Activated CD4-positive, alpha-beta T cell treated with anti-CD3 and anti-CD28 coated beads, Interleukin-2, amount 50 U/mL, for 1 hour (primary cell): ENCODE data around the gene AATK.

Experiments
- DNase-seq: peaks from one replicate; pipeline ENCODE4 v3.0.0-alpha.2; 2020

AATK gene

DNA sequence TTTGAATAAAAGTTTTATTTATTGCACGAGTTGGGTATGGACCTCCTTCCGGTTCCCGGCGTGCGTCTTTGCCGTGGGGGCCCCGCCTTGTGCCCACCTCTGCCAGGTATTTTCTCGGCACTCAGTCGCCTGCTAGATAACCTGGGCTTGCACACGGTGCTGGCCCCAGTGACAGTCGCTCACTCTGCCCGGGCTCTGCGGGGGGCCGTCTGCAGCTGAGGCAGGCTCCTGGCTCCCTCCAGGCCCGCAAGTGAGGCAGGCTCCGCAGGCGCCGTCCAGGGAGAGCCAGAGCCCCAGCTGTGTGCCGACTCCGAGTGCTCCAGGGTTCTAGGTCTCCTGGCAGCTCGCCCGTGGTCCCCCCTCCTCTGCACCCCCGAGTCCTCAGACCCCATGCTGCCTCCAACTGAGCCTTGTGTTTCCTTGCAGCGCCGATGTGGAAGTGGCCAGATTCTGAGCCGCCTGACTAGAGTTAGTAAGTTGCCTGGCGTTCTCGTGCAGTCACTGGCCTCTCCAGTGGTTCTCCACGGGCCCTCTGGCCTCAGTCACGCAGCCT is 55.5 kb downstream of the AATK start:
- no peak for DNase-seq

DNA sequence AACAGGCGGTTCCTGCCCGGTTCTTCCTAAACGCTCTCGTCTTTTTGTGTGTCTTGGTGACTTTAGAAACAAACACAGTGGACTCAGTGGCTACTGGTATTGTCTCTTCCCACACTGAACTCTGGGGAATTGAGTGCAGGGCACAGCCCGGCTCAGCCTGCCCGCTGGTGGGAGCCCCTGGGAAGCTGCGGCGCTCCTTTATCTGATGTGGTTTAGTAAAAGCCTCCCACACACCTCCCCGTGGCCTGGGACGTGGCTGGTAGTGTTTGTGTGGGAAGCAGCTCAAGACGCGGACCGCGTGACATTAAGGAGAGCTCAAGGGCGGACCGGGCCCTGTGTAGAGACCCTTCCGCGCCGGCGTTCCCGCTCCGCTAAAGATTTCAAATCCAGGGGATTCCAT is 56.1 kb downstream of the AATK start:
- DNase-seq: no peak

DNA sequence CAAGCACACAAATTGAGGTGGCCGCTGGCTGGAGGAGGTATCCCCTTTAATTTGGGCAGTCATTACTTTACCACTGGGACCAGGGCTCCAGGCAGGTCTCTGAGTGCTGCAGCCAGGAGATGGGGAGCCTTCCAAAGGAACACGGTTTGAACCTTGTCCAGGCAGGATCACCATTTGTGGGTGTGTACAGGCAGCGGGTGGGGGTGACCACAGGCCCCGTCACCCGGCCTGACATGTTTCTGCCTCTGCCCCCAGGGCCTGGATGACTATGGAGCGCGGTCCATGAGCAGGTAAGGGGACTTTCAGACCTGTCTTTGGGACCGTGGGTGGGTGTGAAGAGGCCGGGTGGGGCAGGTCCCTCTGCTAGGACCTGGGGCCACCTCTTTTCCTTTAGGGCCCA is 57.8 kb downstream of the AATK start:
- no peak for DNase-seq

DNA sequence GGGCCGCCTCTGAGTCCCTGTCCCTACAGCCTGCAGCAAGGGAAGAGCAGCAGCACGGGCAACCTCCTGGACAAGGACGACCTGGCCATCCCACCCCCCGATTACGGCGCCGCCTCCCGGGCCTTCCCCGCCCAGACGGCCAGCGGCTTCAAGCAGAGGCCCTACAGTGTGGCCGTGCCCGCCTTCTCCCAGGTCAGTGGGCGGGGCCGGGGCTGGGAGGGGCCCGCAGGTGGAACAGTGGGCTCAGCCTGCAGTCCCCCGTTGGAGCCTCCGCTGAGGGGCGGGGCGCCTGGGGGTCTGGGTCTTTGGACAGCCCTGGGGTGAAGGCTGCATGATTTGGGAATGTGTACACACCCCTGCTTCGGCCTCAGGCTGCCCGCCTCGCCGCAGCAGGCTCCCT is 59.3 kb downstream of the AATK start:
- DNase-seq: no peak

DNA sequence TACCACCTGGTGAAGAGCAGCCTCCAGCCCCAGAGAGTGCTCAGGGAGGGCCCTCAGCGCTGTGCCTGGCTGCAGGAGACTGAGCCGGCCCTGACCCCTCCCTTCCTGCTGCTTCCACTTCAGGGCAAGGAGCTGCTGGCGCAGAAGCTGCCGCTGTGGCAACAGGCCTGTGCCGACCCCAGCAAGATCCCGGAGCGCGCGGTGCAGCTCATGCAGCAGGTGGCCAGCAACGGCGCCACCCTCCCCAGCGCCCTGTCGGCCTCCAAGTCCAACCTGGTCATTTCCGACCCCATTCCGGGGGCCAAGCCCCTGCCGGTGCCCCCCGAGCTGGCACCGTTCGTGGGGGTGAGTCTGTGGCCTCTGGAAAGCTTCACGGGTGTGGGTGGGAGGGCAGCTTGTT is 62.6 kb downstream of the AATK start:
- DNase-seq: no peak

DNA sequence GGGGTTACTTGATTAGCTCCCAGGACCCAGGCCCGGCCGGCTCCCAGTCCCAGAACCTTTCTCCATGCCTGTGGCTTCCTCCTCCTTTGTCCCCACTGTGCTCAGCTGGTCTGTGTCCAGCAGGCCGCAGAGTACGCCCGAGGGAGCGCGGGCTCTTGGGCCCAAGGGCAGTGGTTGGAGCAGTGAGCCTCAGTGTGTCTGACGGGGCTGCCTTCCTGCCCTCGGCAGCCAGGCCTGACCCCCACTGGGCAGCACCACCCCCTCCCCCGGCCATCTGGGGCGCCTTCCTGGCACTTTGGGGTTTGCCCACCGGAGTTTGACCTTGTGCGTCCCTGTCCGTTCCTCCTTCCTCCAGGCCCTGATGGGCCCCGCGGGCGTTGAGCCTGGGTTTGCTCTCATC is 63.2 kb downstream of the AATK start:
- DNase-seq: no peak

DNA sequence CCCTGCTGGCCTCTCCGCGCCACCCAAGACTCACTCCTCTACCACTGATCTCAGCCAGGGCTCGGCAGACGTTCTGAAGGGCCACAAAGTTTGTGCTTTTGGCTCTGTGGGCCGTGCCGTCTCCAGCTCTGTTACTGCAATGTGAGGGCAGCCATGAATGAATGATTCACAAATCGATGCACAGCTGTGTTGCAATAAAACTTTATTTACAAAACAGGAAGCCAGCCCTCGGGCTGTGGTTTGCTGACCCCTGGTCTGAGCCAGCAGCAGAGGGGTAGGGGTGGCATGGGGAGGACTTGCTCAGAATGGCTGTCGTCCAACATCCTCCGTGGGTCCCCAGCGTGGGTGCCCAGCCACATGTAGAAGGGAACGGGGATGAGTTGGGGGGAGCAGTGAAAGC is 63.7 kb downstream of the AATK start:
- no peak for DNase-seq

DNA sequence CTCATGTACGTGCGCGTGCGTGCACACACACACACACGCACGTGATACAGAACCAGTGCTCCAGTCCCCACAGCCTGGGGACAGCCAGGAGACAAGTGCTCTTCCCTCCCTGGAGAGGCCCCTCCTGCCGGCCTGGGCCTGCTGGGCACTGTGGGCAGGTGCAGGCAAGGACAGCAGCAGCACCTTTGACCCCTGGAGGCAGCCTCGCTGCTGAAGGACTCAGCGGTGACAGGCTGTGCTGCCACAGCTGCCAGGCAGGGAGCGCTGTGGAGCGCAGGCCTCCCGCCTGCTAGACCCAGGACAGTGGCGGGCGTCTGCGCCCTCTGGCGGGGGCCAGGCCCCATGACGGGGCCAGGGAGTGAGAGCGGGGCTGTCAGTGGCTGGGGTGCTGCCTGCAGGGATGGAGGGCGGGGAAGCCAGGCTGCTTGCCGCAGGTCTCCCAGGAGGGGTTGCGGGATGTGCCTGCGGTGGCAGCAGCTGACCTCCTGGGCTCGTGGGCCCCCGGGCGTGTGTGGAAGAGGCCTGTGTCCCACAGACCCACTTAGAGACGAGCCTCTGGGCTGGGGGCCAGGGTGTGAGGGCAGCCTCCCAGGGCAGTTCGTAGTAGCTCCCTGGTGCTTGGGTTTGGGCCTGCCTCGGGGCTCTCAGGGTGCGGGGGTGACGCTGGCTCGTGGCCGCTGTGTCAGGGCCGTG is 64.3 kb downstream of the AATK start:
- peak; percentile 87 for DNase-seq

DNA sequence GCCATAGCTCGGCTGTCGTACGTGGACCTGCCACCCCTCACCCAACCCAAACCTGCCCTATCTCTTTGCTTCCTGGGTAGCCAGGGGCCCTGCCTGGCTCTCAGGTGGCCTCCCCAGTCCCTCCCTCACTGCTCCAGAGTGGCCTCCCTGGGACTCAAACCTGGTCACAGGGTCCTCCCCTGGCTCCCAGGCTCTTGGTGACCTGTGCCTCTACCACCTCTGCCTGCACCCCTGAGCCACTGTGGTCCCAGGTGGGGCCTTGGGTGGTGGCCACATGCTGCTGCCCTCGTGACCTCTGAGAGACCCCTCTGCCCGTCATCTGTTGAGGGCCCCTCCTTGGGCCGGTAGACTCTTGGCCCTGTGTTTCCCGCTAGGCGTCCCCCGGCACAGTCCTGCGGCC is 65.4 kb downstream of the AATK start:
- no peak for DNase-seq

DNA sequence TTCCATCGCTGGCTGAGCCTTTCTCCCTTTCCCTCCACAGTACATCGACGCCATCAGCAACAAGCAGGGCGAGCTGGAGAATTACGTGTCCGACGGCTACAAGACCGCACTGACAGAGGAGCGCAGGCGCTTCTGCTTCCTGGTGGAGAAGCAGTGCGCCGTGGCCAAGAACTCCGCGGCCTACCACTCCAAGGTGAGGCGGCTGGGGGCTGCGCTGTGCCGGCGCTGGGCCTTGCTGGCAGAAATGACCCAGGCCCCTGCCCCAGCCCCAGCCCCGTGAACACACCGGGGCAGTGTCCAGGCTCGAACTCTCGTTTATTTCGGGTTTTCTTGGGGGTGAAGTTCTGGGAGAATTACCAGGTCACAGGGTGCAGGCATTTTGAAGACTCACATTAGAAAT is 66.1 kb downstream of the AATK start:
- no peak for DNase-seq

DNA sequence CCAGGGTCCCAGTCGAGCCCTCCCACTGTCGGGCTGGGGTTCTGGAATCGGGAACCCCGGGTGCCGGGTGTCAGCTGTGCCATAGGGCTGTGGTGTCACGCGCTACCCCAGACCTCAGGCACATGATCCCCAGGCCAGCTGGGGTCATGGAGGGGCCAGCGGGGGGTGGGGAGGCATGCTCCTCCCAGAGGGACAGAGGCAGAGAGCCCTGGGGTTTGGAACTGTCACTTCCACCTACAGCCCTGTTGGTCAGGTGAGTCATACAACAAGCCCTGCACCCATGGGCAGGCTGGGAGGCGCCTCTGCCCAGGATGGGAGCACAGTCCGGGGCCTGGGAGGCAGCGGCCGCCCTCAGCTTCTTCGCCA is 68.1 kb downstream of the AATK start:
- no peak for DNase-seq

DNA sequence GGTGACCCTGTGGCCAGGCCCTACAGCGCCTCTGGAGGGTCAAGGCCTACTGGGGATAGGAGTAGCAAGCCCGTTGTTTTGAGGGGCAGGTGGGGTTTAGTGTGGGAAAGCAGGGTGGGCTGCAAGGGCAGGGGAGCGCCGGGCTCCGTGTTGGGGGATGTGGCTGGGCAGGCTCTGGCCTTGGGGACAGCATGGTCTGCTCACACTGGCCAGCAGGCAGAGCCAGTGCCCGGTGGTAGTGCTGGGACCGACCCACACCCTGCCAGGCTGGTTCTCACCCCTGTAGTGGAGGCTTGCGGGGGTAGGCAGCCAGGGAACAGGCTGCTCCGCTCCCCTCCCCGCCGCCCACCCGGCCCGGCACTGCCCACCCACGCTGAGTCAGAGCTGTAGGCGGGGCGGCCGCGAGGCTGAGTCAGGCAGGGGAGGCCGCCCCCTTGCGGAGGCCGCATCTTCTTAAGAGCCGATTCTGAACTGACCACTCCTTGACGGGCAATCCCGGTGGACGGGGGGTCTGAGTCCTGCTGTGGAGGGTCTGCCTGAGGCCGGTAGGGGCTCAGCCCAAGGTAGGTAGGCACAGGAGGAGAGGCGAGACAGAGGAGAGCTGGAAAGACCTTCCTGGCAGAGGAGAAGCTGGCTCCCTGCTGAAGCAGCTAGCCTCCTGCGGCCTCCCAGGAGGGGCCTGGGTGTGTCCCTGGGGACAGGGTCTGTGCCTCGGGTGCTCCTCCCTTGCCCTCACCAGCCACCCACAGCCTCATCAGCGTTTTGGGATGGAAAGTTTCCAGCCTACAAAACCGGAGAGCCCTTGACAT is 68.7 kb downstream of the AATK start:
- DNase-seq: peak; percentile 47

DNA sequence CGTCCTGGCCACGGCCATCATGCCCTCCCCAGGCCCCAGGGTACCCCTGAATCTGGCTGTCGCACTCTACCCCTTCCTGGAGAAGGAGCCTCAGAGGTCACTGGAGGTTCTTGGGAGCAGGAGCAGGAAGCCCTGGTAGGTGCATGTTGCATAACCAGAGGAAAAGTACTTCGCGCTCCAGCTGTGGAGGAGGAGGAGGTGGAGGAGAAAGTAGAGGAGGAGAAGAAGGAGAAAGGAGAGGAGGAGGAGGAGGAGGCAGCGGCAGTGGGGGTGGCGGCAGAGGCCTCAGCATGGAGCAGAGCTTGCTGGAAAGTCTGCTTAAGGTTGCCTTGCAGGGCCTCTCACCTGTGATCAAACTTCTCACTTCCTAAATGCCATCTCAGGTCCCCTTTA is 69.3 kb downstream of the AATK start:
- DNase-seq: no peak

DNA sequence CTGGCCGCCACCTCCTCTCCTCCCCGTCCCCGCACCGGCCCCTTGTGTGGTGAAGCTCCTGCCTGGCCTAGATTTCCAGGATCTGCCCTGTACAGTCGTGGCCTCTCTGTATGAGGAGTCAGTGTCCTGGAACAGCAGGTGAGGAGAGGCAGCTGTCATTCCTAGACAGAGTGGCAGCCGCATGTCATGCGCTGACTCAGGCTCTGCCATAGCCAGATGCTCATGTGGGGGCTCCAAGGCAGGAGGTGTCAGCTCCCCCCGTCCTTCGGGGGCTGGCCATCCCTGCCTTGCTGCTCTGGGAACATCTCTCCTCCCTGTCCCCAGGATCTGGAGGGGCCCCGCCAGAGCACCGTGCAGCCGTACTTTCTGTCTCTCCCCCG is 70.6 kb downstream of the AATK start:
- peak; percentile 32 for DNase-seq

DNA sequence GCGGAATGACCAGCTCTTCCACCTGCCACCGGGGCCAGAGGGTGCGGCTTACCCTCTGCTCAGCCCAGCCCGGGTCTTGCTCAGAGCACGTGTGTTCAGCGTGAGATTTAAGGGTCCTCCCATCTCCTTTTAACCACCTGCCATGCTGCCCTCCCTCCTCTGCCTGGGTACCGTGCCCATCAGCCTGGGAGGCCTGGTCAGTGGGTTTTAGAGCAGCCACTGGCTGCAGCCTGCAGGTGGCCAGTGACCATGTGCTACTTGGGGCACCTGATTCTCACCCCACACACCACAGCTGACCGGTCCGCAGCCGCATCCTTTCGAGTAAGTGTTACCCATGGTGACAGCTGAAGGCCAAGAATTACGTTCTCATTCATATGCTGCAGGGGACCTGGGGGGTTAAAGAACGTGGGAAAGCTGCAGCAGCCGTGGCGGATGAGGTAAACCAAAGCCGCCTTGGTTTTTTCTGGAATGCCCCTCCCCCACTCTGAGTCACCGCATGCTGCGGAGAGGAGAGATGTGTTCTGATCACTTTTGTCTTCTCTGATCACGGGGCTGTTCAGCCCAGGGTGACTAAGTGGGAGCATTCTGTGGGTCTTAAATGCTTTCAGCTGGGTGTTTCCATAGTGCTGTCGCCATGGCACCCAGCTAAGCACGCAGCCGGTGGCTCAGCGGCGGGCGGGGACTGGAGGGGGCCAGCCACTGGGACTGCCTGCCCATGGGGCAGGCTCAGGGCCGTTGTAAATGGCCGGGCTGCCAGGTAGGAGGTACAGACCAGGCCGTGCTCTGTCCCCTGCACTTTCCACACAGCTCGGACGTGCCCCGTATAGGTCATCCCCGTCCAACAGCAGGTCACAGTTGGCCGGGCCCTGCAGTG is 71.3 kb downstream of the AATK start:
- DNase-seq: peak; percentile 87

DNA sequence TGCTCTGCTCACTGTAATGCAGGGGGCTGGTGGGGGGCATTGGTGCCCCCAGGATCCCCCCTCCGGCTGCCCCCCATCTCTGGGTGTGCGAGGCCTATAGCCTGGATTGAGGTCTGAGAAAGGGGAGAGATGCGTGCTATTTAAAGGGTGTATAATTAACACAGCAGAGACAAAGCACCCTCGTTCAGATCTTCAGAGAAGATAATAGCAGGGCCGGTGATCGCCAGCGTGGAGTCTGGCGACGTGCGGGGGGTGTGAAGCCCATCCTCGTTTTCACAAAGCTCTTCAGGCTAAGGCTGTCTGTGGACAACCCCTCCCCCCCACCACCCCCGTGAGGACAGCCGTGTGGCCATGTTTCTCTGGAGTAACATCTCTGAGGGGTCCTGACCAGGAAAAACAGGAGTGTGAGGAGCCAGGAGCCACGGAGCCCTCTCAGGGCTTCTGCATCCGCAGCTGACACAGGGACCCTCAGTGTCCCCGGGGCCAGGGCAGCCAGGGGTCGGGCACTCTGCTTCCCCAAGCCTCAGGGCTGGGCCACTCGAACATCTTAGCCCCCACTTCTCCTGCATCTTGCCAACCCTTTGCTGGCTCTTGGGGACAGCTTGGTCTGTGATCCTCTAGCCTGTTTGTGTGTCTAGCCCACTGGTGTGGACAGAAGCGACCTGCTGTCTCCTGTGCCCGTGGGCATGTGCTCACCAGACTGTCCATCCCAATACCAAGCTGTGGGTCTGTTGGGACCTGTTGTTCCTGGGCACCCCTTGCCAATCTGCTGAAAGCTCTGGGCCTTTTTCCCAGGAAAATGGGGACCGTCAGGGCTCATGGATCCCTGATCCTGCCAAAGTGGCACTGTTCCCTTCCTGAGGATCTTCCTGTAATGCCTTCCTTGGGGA is 72.2 kb downstream of the AATK start:
- no peak for DNase-seq

DNA sequence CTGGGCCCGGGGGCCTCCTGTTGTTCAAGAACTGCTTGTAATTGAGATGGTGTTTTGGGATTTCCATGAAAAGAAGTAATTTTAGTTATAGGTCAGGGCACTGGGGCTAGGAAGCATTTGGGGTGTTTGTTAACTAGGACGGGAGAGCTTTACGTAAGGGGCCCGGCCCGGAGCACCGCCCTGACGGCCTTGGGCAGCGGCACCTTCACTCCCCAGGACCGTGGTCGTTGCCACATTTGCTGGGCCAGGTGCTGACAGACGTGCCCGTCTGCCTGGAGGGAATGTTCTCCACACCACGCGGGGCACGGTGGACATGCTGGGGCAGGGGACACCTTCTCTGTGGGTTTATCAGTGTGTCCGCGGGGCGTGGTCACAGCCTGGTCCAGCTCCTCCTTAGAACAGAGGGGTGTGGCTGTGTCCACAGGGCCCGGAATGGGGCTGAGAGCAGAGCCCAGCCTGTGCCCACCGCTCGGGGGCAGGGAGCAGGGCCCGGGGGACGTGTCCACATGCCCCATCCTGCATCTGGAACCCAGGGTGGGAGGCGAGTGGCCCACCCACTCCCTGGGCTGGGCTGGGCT is 73.4 kb downstream of the AATK start:
- no peak for DNase-seq

DNA sequence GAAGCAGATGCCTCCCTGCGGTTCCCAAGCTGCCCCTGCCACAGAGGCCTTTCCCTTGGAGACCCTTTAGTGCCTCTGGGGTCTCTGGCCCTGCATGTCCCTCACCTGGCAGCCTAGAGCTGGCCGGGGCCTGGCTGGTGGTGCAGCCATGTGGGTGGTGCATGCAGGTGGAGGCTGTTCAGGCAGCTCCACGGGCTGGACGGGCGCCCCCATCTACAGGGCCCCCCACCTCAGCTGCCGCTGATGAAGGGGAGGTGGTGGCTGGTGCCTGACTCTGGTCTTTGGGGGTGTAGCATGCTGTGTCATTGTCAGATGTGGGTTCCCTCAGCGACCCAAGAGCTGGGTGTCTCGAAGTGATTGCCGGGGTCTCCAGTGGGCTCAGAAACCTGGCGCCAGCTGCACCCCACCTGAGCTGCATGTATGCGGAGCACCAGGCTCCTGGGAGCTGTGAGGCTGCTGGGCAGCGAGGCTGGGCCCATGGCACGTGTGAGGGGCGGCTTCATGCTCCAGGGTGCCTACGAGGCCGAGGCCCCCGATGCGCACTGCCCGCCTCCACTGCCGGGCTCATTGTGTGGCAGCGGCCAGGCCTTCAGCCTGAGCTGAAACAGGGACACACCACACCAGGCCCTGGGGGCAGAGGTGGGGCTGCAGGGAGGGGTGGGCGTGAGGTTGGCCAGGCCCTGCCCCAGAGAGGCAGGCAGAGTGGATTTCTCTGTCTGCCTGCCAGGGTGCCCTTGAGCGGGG is 74.1 kb downstream of the AATK start:
- no peak for DNase-seq

DNA sequence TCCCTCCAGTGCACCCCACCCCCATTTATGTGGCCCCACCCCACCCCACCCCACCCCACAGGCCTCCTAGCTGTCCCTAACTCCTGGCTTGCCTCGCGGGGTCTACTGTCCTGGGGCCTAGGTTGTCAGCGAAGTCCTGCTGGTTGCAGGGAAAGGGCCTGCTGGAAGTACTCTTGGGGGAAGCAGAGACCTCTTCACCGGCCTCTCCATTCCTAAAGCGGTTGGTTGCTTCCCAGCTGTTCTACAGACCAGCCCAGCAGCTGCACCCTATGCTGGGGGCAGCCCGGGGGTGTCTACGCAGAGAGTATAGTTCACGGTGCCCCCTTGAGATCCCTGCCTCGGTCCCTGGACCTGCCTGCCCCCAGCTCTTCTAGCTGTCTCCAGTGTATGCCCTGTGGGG is 74.9 kb downstream of the AATK start:
- DNase-seq: no peak

DNA sequence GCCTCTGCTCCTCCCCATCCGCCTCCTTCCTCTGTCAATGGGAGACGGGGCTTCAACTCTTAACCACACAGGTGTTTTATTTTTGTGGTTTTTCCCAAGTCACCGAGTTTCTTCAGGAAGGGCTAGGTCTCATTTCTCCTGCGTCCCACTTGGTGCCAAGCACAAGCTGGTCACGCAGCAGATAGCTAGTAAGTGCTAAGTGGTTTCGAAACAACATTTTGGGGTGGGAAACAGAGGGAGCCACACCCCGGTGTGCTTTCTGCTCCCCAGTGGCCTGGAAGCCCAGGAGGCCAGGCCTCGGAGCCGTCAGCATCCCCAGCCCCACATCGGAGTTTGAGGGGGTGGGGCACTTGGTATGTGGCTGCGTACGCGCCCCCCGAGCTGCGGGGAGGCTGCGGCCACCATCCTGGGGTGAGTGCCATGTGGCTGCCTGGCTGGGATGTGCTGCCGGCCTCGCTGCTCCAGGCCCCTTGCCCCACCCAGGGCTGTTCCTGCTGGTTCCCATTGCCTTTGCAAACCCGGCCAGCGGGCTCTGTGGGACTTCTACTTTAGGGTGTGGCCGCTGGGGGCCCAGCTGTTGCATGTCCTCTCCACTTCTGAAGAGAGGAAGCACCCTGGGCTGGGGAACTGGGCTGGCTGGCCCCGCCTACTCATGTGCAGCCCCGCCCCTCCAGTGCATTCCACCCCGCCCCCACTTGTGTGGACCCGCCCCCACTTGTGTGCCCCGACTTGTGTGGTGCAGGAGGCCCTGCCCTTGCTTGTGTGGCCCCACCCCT is 75.5 kb downstream of the AATK start:
- DNase-seq: peak; percentile 25
